K562 (cell line): Measurements from ENCODE around the gene AGFG2. TPM values are rescaled to one million over a fixed set of nuclear protein-coding genes. Genes with fewer than 3 reads are reported as not detected.
A peak's percentile ranks its signal among the peaks of the same experiment; 100 is the strongest.

ENCODE experiments used
- BHLHE40 ChIP-seq: IDR thresholded peaks from 2 replicates; pipeline ENCODE4 v1.6.1; 2011; ENCODE audit warnings: low read length, improper control_type of control experiment
- CBFA2T2 ChIP-seq: fragments of 450-650 bp; conservative IDR thresholded peaks from 2 replicates; pipeline ENCODE4 v1.6.1; 2017; ENCODE audit warnings: mild to moderate bottlenecking
- ELF4 ChIP-seq: fragments of 450-650 bp; formaldehyde crosslinking; IDR thresholded peaks from 2 replicates; pipeline ENCODE4 v1.4.0; 2022; ENCODE audit warnings: missing genetic modification characterization
- MTA1 ChIP-seq: fragments of 450-650 bp; IDR thresholded peaks from 2 replicates; pipeline ENCODE4 v1.6.1; 2017; ENCODE audit warnings: borderline replicate concordance
- SOX6 ChIP-seq: fragments of 450-650 bp; IDR thresholded peaks from 2 replicates; pipeline ENCODE4 v1.6.1; 2014; ENCODE audit warnings: mild to moderate bottlenecking
- TAF1 ChIP-seq: IDR thresholded peaks from 2 replicates; pipeline ENCODE4 v1.6.1; 2011; ENCODE audit warnings: mild to moderate bottlenecking, low read length, moderate library complexity; ENCODE audit not compliant: insufficient read depth, control insufficient read depth, severe bottlenecking; ENCODE audit errors: extremely low read depth
- ZBTB17 ChIP-seq: fragments of 450-650 bp; formaldehyde crosslinking; IDR thresholded peaks from 2 replicates; pipeline ENCODE4 v1.4.0; 2020; ENCODE audit warnings: mild to moderate bottlenecking
- ZNF175 ChIP-seq: fragments of 200-800 bp; sonication (Bioruptor generic); IDR thresholded peaks from 2 replicates; pipeline ENCODE4 v1.6.1; 2016; ENCODE audit warnings: low read depth, mild to moderate bottlenecking, missing genetic modification characterization, missing compliant biosample characterization
- ZNF589 ChIP-seq: fragments of 200-800 bp; sonication (Bioruptor generic); IDR thresholded peaks from 2 replicates; pipeline ENCODE4 v1.6.1; 2016; ENCODE audit warnings: low read depth, missing genetic modification characterization, missing compliant biosample characterization
- polyA plus RNA-seq, 8 experiments: library from polyadenylated mRNA; depleted of rRNA in 4 of 8; stranded (reverse) in 5 of 8; unstranded in 3 of 8; fragments of >200 nt; fragmentation: Nextera tagmentation in 2 of 8; fragmentation: Illumina TruSeq in 1 of 8; extraction: Ambion mirVana in 2 of 8; extraction: Trizol in 1 of 8; gene quantifications; 2 replicates each; pipeline versions ENCODE4 v1.2.1 to v1.2.3, GENCODE V29; 2011 to 2014; ENCODE audit warnings: inconsistent platforms in 1 of 8, missing spikeins in 1 of 8
- total RNA-seq, 7 experiments: library from RNA; depleted of rRNA in 6 of 7; stranded (reverse); fragments of >200 nt in 6 of 7; fragmentation: Illumina TruSeq in 2 of 7; extraction: Trizol in 2 of 7; gene quantifications; 2 replicates each; pipeline versions ENCODE4 v1.2.1 to v1.2.3, GENCODE V29; 2011 to 2021; ENCODE audit warnings: low replicate concordance in 1 of 7
- TF ChIP-seq, protein P1 (sequence below): fragments of 450-650 bp; formaldehyde crosslinking; IDR thresholded peaks from 2 replicates; pipeline ENCODE4 v1.4.0; 2020; ENCODE audit warnings: mild to moderate bottlenecking, mixed read lengths
- TF ChIP-seq, protein P2 (sequence below), 2 experiments: fragments of 450-650 bp; conservative IDR thresholded peaks; 2 replicates each; pipeline ENCODE4 v1.6.1; 2017; ENCODE audit warnings: mild to moderate bottlenecking in 2 of 2, moderate library complexity in 2 of 2
- TF ChIP-seq, protein P3 (sequence below): fragments of 250-450 bp; sonication (Bioruptor Pico); IDR thresholded peaks from 2 replicates; pipeline ENCODE4 v1.9.0; 2021; ENCODE audit warnings: mild to moderate bottlenecking
- TF ChIP-seq, protein P4 (sequence below): fragments of 250-450 bp; sonication (Bioruptor Pico); IDR thresholded peaks from 2 replicates; pipeline ENCODE4 v1.5.0; 2021; ENCODE audit warnings: mild to moderate bottlenecking, moderate library complexity

Gene AGFG2
- total and polyA plus RNA-seq, 9 of the 15 experiments (the other 6 are each of a cell fraction or from before 2014, with no cell fraction given) = 0.31 to 23.1 (median 6.5) TPM

DNA sequence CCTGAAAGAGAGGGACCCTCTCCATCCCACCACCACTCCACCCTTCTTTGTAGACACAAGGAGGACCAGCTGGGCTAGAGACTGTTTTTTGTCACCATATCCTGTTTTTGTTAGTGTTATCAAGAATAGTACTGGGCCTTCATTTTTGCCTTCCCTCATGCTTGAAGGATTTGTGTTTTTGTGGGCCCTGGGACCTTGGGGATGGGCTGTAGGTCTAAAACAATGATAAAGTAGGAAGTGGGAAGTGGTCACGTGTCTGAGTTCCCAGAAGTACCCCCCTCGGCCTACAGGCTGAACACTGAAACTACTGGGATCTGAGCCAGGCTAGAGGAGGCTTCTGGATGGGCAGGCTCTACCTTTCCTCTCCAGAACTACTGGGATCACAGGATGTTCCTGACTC, 8.9 kb downstream of the AGFG2 start (continued):
- TF ChIP-seq, protein P1, sequence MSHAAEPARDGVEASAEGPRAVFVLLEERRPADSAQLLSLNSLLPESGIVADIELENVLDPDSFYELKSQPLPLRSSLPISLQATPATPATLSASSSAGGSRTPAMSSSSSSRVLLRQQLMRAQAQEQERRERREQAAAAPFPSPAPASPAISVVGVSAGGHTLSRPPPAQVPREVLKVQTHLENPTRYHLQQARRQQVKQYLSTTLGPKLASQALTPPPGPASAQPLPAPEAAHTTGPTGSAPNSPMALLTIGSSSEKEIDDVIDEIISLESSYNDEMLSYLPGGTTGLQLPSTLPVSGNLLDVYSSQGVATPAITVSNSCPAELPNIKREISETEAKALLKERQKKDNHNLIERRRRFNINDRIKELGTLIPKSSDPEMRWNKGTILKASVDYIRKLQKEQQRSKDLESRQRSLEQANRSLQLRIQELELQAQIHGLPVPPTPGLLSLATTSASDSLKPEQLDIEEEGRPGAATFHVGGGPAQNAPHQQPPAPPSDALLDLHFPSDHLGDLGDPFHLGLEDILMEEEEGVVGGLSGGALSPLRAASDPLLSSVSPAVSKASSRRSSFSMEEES (CRISPR knock-in tag) = peak; percentile 92
- TF ChIP-seq SOX6 (peak; percentile 65; the same call in 1 of the 2 replicates), MTA1 (0 out of 2 replicates have a peak, but pooled peaks have one; percentile 21), ZNF175 (peak; percentile 80; the same call in 1 of the 2 replicates), TAF1 (no peak), ZBTB17 (CRISPR knock-in tag) (no peak), ZNF589 (0 out of 2 replicates have a peak, but pooled peaks have one; percentile 54), CBFA2T2 (peak; percentile 72), BHLHE40 (peak; percentile 82), ELF4 (CRISPR knock-in tag) (no peak)
- TF ChIP-seq, protein P2, sequence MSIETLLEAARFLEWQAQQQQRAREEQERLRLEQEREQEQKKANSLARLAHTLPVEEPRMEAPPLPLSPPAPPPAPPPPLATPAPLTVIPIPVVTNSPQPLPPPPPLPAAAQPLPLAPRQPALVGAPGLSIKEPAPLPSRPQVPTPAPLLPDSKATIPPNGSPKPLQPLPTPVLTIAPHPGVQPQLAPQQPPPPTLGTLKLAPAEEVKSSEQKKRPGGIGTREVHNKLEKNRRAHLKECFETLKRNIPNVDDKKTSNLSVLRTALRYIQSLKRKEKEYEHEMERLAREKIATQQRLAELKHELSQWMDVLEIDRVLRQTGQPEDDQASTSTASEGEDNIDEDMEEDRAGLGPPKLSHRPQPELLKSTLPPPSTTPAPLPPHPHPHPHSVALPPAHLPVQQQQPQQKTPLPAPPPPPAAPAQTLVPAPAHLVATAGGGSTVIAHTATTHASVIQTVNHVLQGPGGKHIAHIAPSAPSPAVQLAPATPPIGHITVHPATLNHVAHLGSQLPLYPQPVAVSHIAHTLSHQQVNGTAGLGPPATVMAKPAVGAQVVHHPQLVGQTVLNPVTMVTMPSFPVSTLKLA (conservative IDR thresholded peaks at IDR 0.05) = peak in 1 of 2 experiments; percentile 34; a peak in 2 of 4 replicates
- TF ChIP-seq, protein P3, sequence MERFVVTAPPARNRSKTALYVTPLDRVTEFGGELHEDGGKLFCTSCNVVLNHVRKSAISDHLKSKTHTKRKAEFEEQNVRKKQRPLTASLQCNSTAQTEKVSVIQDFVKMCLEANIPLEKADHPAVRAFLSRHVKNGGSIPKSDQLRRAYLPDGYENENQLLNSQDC (CRISPR knock-in tag) = no peak
- TF ChIP-seq, protein P4, sequence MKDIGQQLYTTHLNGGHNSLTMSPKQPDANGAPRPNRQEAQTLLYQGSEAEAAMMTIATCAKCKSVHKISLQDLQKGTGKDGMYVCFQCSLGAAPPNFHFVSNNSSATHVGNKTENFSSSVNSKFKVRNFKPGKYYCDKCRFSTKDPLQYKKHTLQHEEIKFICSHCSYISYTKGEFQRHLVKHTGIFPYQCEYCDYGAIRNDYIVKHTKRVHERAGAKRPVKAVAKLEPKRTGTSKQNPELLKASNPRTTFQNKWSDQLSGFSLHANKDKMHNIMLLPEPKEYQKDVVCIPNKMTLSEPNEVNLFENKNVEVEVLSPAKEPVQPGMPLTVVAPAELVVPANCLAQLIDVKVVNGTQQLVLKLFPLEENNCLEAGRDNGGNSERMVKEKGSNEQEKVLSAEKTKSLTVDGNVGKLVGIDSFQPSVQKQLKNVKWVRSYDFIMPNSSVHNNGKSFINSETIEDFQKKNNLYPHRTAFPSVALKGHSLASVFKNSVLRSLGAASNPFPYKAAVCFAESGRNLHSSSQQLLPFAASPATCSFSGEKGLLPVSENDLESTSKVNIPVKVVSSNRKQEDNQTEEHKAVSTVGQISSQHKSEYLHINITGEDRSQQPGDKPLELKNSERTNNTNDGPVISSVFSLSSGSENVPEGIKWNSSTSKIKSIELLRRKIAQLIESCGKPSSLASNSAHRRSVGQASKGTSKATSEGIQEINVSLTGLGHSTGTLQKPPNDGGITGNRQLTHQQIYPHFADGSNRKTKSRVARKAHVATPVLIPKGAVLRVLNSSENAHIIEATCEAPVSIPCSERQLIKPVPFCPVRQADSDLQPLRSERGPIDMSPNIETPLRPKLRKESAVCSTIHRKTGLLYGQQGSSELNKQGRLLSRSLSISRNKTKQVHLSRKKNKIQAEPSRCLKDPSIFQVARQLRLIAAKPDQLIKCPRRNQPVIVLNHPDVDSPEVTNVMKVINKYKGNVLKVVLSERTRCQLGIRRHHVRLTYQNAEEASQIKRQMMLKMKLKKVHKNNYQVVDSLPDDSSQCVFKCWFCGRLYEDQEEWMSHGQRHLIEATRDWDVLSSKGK (CRISPR knock-in tag) = no peak
